Thyroid gland (tissue), 4 donors: ENCODE results near the gene NPRL2. TPM values are rescaled to one million over a fixed set of nuclear protein-coding genes. Genes with fewer than 3 reads are reported as not detected.
A peak's percentile ranks its signal among the peaks of the same experiment; 100 is the strongest.

Experiments used
- DNase-seq, 2 donors: peaks; one replicate each; pipeline ENCODE4 v3.0.0-alpha.2; 2019
- H3K27ac ChIP-seq, 3 donors: fragments of 200-600 bp; sonication (generic); 1 replicate in 2 of 3; 2 replicates in 1 of 3; pipeline ENCODE4 v1.5.1; 2016 to 2019; ENCODE audit warnings: mild to moderate bottlenecking in 1 of 3, moderate library complexity in 1 of 3
- H3K27me3 ChIP-seq: fragments of 200-600 bp; sonication (generic); one replicate; pipeline ENCODE4 v1.5.1; 2019
- H3K36me3 ChIP-seq, 2 donors: fragments of 200-600 bp; sonication (generic); one replicate each; pipeline ENCODE4 v1.5.1; 2016 to 2019
- H3K4me1 ChIP-seq, 2 donors: fragments of 200-600 bp; sonication (generic); one replicate each; pipeline ENCODE4 v1.5.1; 2017 to 2019
- H3K4me3 ChIP-seq, 3 donors: fragments of 200-600 bp; sonication (generic); replicated peaks in 1 of 3; 1 replicate in 2 of 3; 2 replicates in 1 of 3; pipeline ENCODE4 v1.5.1; 2016; ENCODE audit warnings: mild to moderate bottlenecking in 1 of 3
- H3K9me3 ChIP-seq: fragments of 200-600 bp; sonication (generic); one replicate; pipeline ENCODE4 v1.5.1; 2017
- POLR2A ChIP-seq, 2 donors: fragments of 450-650 bp; IDR thresholded peaks; one replicate each; pipeline ENCODE4 v1.6.1; 2017; ENCODE audit warnings: antibody characterized with exemption in 2 of 2, mild to moderate bottlenecking in 2 of 2, moderate library complexity in 1 of 2
- WGBS, 2 donors: methylation state at CpG; one replicate each; pipeline ENCODE4 v1.1.5; 2017; 5-methylcytosine and 5-hydroxymethylcytosine counted together
- intact Hi-C: fragments of 100-400 bp; cut with DNase I; formaldehyde crosslinking; loops from one replicate; pipeline ENCODE4 v1.15.1; 2023
- total RNA-seq, 4 donors: library from RNA; depleted of rRNA; stranded (reverse); fragments of >200 nt; gene quantifications; one replicate each; pipeline ENCODE4 v1.2.3, GENCODE V29; 2016
- TF ChIP-seq, protein P1 (sequence below), 6 experiments: fragments of 200-600 bp in 3 of 6; fragments of 450-650 bp in 3 of 6; sonication (generic) in 3 of 6; IDR thresholded peaks; one replicate each; pipeline ENCODE4 v1.5.1; 2016 to 2019; ENCODE audit warnings: antibody characterized with exemption in 6 of 6, mild to moderate bottlenecking in 2 of 6, inconsistent platforms in 1 of 6, moderate library complexity in 1 of 6

The NPRL2 gene
- total RNA-seq, result 10 to 100 TPM; 13.4 to 30.6 (median 24.7) TPM

GRCh38 chr3:50350527-50351322, at the start of gene NPRL2, which contains the start of gene CYB561D2:
NPRL2 (minus strand) TSS chr3:50350775; CDS start chr3:50350652, 123 bp downstream.
CYB561D2 (plus strand) TSS chr3:50350862; CDS start chr3:50351434, 572 bp downstream.
- Histone ChIP-seq H3K27ac (peak within 1 kb of the TSS; percentile 84 to 92 (median 90)), H3K9me3 (no peaks in the 10 kb centered on the region), H3K27me3 (no peaks in the 10 kb centered on the region), H3K36me3 (peaks cover 23 to 28% of the 10 kb centered on the region in 2 donors), H3K4me3 (peak within 1 kb of the TSS; percentile 56 to 75 (median 60)), H3K4me1 (peaks cover 30 to 46% of the 10 kb centered on the region in 2 donors)
- TF ChIP-seq POLR2A (IDR thresholded peaks at IDR 0.05), result peak in 1 of 2 donors; percentile 91
- TF ChIP-seq, protein P1, sequence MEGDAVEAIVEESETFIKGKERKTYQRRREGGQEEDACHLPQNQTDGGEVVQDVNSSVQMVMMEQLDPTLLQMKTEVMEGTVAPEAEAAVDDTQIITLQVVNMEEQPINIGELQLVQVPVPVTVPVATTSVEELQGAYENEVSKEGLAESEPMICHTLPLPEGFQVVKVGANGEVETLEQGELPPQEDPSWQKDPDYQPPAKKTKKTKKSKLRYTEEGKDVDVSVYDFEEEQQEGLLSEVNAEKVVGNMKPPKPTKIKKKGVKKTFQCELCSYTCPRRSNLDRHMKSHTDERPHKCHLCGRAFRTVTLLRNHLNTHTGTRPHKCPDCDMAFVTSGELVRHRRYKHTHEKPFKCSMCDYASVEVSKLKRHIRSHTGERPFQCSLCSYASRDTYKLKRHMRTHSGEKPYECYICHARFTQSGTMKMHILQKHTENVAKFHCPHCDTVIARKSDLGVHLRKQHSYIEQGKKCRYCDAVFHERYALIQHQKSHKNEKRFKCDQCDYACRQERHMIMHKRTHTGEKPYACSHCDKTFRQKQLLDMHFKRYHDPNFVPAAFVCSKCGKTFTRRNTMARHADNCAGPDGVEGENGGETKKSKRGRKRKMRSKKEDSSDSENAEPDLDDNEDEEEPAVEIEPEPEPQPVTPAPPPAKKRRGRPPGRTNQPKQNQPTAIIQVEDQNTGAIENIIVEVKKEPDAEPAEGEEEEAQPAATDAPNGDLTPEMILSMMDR (IDR thresholded peaks at IDR 0.05), result no peak
- WGBS, 2 donors, result 0 to 2% methylated on average over 17 to 22 of the region's 64 CpGs
- peak; percentile 97 to 98 for DNase-seq
- intact Hi-C loops, result no loop called here

GRCh38 chr3:50396502-50396901, 45.9 kb upstream of the NPRL2 start:
- intact Hi-C loops, result no loop called here
- Histone ChIP-seq H3K9me3 (no peaks in the 10 kb centered on the region), H3K4me3 (no peak overlapping the region), H3K27ac (no peak overlapping the region), H3K4me1 (peaks cover 0 to 7% of the 10 kb centered on the region in 2 donors), H3K36me3 (no peaks in the 10 kb centered on the region), H3K27me3 (no peaks in the 10 kb centered on the region)
- TF ChIP-seq POLR2A (IDR thresholded peaks at IDR 0.05), result no peak
- TF ChIP-seq, protein P1 (IDR thresholded peaks at IDR 0.05), result no peak
- DNase-seq, result no peak
- WGBS, 2 donors, result 92 to 93% methylated on average over 9 to 10 of the region's 10 CpGs

DNA sequence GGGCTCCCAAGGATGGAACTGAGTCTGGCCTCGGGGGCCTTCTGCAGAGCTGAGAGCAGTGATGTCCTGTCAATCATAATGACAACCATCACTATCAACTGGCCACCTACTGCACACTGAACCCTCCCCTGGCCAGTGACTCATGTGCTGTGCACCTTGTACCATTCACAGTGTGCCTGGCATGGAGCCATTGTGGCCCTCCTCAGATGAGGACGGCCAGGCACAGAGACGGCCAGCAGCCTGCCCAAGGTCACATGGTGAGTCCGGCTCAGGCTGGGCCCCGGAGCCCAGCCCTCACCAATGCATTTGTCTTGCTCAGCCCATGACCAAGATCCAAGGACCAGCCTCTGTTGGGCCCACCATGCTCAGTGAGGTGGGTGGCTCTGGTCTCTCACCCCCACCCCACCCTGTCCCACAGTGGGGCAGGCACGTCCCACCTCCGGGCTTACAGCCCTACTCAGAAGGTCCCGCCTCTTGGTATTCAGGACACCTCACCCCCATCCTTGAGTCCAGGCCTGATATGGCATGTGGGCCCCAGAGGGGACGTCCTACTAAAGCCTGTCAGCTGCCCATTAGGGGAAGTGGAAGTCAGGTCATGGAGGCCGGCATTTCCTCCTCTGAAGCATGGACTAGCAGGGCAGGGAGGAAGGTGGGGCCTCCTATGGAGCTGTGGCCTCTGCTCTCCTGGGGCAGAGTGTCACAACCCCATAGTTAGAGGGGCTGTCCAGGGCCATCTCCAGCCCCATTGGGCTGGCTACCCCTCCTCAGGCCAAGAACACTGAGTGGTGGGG, 44.7 kb upstream of the NPRL2 start:
- intact Hi-C loops, result no loop called here

GRCh38 chr3:50393061-50393460, 42.5 kb upstream of the NPRL2 start:
- no peak for DNase-seq
- H3K4me3 ChIP-seq, result no peak overlapping the region
- intact Hi-C loops, result no loop called here
- TF ChIP-seq POLR2A (IDR thresholded peaks at IDR 0.05), result no peak
- TF ChIP-seq, protein P1 (IDR thresholded peaks at IDR 0.05), result no peak
- no peaks in the 10 kb centered on the region for H3K36me3 ChIP-seq
- no peaks in the 10 kb centered on the region for H3K9me3 ChIP-seq
- H3K4me1 ChIP-seq, result peaks cover 11 to 20% of the 10 kb centered on the region in 2 donors
- WGBS, 2 donors, result 79 to 90% methylated on average over 4 to 5 of the region's 5 CpGs
- no peak overlapping the region for H3K27ac ChIP-seq
- no peaks in the 10 kb centered on the region for H3K27me3 ChIP-seq

More for the DNA sequence above, 44.7 kb upstream of the NPRL2 start:
- no peak overlapping the region for H3K27ac ChIP-seq
- no peaks in the 10 kb centered on the region for H3K9me3 ChIP-seq
- WGBS, 2 donors, result 83 to 86% methylated on average over 5 to 6 of the region's 10 CpGs
- no peak for TF ChIP-seq POLR2A (IDR thresholded peaks at IDR 0.05)
- TF ChIP-seq, protein P1 (IDR thresholded peaks at IDR 0.05), result no peak
- H3K4me1 ChIP-seq, result peaks cover 11 to 19% of the 10 kb centered on the region in 2 donors
- DNase-seq, result no peak
- no peaks in the 10 kb centered on the region for H3K27me3 ChIP-seq
- no peaks in the 10 kb centered on the region for H3K36me3 ChIP-seq
- no peak overlapping the region for H3K4me3 ChIP-seq
